HepG2 (cell line): ENCODE results near the gene PRKAR1A. TPM values are rescaled to one million over a fixed set of nuclear protein-coding genes. Genes with fewer than 3 reads are reported as not detected.

Experiments used
- ATRX ChIP-seq: sonication (generic); formaldehyde crosslinking; IDR thresholded peaks from 2 replicates; pipeline ENCODE4 v1.4.0; 2020; ENCODE audit warnings: missing genetic modification reagents, borderline replicate concordance
- ELF1 ChIP-seq: sonication (generic); formaldehyde crosslinking; IDR thresholded peaks from 2 replicates; pipeline ENCODE4 v1.4.0; 2020; ENCODE audit warnings: missing genetic modification reagents
- NCOA1 ChIP-seq: sonication (generic); formaldehyde crosslinking; IDR thresholded peaks from 2 replicates; pipeline ENCODE4 v1.9.0; 2021; ENCODE audit warnings: missing genetic modification reagents
- POLR2AphosphoS5 ChIP-seq: IDR thresholded peaks from 2 replicates; pipeline ENCODE4 v1.6.1; 2012; ENCODE audit warnings: low read depth, low read length
- PRMT3 ChIP-seq: sonication (generic); formaldehyde crosslinking; IDR thresholded peaks from 2 replicates; pipeline ENCODE4 v1.8.1; 2022; ENCODE audit warnings: low read depth, mild to moderate bottlenecking, moderate library complexity, missing genetic modification reagents, borderline replicate concordance
- RBM39 ChIP-seq: fragments of 200-400 bp; formaldehyde crosslinking; IDR thresholded peaks from one replicate; pipeline ENCODE4 v1.6.1; 2018; ENCODE audit warnings: antibody characterized with exemption, mild to moderate bottlenecking, low read depth, low read length; ENCODE audit not compliant: poor library complexity, severe bottlenecking
- SMAD1 ChIP-seq: sonication (generic); formaldehyde crosslinking; IDR thresholded peaks from 2 replicates; pipeline ENCODE4 v1.4.0; 2020; ENCODE audit warnings: missing genetic modification reagents, low read depth, mild to moderate bottlenecking, borderline replicate concordance
- SP2 ChIP-seq: sonication (generic); formaldehyde crosslinking; IDR thresholded peaks from 2 replicates; pipeline ENCODE4 v1.5.1; 2020; ENCODE audit warnings: mild to moderate bottlenecking, missing genetic modification reagents
- TGIF2 ChIP-seq: IDR thresholded peaks from 2 replicates; pipeline ENCODE4 v1.6.1; 2016; ENCODE audit warnings: control low read depth, missing compliant biosample characterization
- TOE1 ChIP-seq: sonication (generic); formaldehyde crosslinking; IDR thresholded peaks from 2 replicates; pipeline ENCODE4 v1.4.0; 2020; ENCODE audit warnings: mild to moderate bottlenecking, missing genetic modification reagents
- ZNF180 ChIP-seq: sonication (generic); formaldehyde crosslinking; IDR thresholded peaks from 2 replicates; pipeline ENCODE4 v1.4.0; 2020; ENCODE audit warnings: low read depth, missing genetic modification reagents, borderline replicate concordance
- ZNF432 ChIP-seq: sonication (generic); formaldehyde crosslinking; IDR thresholded peaks from 2 replicates; pipeline ENCODE4 v1.5.0; 2020; ENCODE audit warnings: missing genetic modification reagents, mild to moderate bottlenecking, borderline replicate concordance
- ZNF446 ChIP-seq: sonication (generic); formaldehyde crosslinking; IDR thresholded peaks from 2 replicates; pipeline ENCODE4 v1.5.0; 2020; ENCODE audit warnings: mild to moderate bottlenecking, missing genetic modification reagents
- ZNF562 ChIP-seq: sonication (generic); formaldehyde crosslinking; IDR thresholded peaks from 2 replicates; pipeline ENCODE4 v1.8.0; 2022; ENCODE audit warnings: missing genetic modification reagents, borderline replicate concordance
- ZNF674 ChIP-seq: sonication (generic); formaldehyde crosslinking; IDR thresholded peaks from 2 replicates; pipeline ENCODE4 v1.5.0; 2020; ENCODE audit warnings: low read depth, mild to moderate bottlenecking, missing genetic modification reagents
- ZNF839 ChIP-seq: sonication (generic); formaldehyde crosslinking; IDR thresholded peaks from 2 replicates; pipeline ENCODE4 v1.4.0; 2020; ENCODE audit warnings: missing genetic modification reagents, mild to moderate bottlenecking, borderline replicate concordance
- polyA plus RNA-seq, 8 experiments: library from polyadenylated mRNA; depleted of rRNA in 3 of 8; stranded (reverse) in 7 of 8; unstranded in 1 of 8; fragments of >200 nt; fragmentation: Illumina TruSeq in 4 of 8; extraction: Trizol in 4 of 8; gene quantifications; 2 replicates each; pipeline versions ENCODE4 v1.2.1 to v1.2.3, GENCODE V29; 2011 to 2016; ENCODE audit warnings: low read depth in 4 of 8, missing spikeins in 1 of 8, mixed read lengths in 1 of 8; ENCODE audit not compliant: insufficient read depth in 1 of 8
- total RNA-seq, 5 experiments: library from RNA; depleted of rRNA; stranded (reverse); fragments of >200 nt; fragmentation: Illumina TruSeq; extraction: Trizol; gene quantifications; 2 replicates each; pipeline ENCODE4 v1.2.3, GENCODE V29; 2016; ENCODE audit warnings: low read depth in 1 of 5
- TF ChIP-seq, protein P1 (sequence below): sonication (generic); formaldehyde crosslinking; IDR thresholded peaks from 2 replicates; pipeline ENCODE4 v1.4.0; 2020; ENCODE audit warnings: mild to moderate bottlenecking, missing genetic modification reagents
- TF ChIP-seq, protein P2 (sequence below), 2 experiments: fragments of 450-650 bp in 1 of 2; sonication (generic) in 1 of 2; formaldehyde crosslinking; IDR thresholded peaks; 2 replicates each; pipeline versions ENCODE4 v1.5.0 to v1.8.0; 2020 to 2022; ENCODE audit warnings: mild to moderate bottlenecking in 1 of 2, missing genetic modification reagents in 1 of 2
- TF ChIP-seq, protein P3 (sequence below): sonication (generic); formaldehyde crosslinking; IDR thresholded peaks from 2 replicates; pipeline ENCODE4 v1.5.0; 2020; ENCODE audit warnings: mild to moderate bottlenecking, missing genetic modification reagents
- TF ChIP-seq, protein P4 (sequence below): IDR thresholded peaks from 2 replicates; pipeline ENCODE4 v1.6.1; 2016; ENCODE audit warnings: missing biosample characterization, missing genetic modification reagents, low read depth
- TF ChIP-seq, protein P5 (sequence below): sonication (generic); formaldehyde crosslinking; IDR thresholded peaks from 2 replicates; pipeline ENCODE4 v1.8.0; 2022; ENCODE audit warnings: mild to moderate bottlenecking, missing genetic modification reagents; ENCODE audit not compliant: insufficient replicate concordance

PRKAR1A gene
- total and polyA plus RNA-seq, 2 of the 13 experiments (the other 11 are each of a cell fraction or from before 2014, with no cell fraction given), result 265 to 266 TPM

DNA sequence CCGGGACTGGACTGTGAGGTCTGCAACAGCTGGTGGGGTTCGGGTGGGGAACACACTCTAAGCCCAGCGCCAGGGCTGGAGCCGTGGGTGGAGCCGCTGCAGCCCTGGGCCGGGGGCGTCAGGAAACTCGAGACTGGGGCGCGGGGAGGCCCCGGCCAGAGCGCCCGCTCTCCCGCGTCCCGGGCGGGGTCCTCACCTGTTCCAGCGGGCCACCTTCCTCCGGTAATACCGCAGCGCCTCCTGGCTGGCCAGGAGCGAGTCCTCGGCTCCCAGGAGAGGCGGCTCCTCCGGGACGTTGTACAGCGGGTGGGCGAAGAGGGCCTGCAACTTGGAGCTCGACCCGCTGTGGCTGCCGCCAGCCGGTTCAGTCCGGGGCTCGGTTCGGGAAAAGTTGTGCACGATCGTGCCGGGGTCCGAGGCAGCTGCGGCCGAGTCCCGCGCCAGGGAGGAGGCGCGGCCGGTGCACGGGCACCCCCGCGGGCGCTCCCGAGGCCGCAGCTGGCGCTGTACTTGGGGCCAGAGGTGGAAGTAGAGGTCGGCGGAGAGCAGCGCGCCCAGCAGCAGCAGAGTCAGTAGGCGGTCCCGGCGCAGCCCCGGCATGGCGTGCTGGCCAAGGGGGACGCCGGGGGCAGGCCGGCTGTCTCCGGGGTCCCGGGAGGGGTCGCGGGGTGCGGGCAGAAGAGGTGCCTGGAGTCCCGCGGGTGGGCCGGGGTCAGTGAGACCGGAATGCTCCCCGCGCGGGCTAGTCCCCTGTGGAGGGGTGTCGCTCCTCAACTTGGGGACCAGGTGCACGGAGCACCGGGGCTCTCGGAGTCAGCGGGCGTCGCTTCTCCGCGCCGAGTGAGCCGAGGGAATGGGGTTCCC, 88.1 kb downstream of the PRKAR1A start (continued):
- peak; percentile 9; the same call in 1 of the 2 replicates for TF ChIP-seq ZNF446 (CRISPR knock-in tag)
- no peak for TF ChIP-seq TOE1 (CRISPR knock-in tag)
- TF ChIP-seq, protein P1, sequence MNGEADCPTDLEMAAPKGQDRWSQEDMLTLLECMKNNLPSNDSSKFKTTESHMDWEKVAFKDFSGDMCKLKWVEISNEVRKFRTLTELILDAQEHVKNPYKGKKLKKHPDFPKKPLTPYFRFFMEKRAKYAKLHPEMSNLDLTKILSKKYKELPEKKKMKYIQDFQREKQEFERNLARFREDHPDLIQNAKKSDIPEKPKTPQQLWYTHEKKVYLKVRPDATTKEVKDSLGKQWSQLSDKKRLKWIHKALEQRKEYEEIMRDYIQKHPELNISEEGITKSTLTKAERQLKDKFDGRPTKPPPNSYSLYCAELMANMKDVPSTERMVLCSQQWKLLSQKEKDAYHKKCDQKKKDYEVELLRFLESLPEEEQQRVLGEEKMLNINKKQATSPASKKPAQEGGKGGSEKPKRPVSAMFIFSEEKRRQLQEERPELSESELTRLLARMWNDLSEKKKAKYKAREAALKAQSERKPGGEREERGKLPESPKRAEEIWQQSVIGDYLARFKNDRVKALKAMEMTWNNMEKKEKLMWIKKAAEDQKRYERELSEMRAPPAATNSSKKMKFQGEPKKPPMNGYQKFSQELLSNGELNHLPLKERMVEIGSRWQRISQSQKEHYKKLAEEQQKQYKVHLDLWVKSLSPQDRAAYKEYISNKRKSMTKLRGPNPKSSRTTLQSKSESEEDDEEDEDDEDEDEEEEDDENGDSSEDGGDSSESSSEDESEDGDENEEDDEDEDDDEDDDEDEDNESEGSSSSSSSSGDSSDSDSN, result peak; percentile 99
- TF ChIP-seq SP2 (CRISPR knock-in tag), result no peak
- TF ChIP-seq ZNF562 (CRISPR knock-in tag), result no peak
- TF ChIP-seq POLR2AphosphoS5, result no peak
- no peak for TF ChIP-seq SMAD1
- TF ChIP-seq ZNF839, result 0 out of 2 replicates have a peak, but pooled peaks have one; percentile 31
- TF ChIP-seq ELF1 (CRISPR knock-in tag), result no peak
- TF ChIP-seq RBM39, result peak; percentile 37
- no peak for TF ChIP-seq ZNF674 (CRISPR knock-in tag)
- TF ChIP-seq, protein P2, sequence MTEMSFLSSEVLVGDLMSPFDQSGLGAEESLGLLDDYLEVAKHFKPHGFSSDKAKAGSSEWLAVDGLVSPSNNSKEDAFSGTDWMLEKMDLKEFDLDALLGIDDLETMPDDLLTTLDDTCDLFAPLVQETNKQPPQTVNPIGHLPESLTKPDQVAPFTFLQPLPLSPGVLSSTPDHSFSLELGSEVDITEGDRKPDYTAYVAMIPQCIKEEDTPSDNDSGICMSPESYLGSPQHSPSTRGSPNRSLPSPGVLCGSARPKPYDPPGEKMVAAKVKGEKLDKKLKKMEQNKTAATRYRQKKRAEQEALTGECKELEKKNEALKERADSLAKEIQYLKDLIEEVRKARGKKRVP (CRISPR knock-in tag; IDR thresholded peaks at IDR 0.05), result no peak; a peak in 1 of 4 replicates
- no peak; the same call in 1 of the 2 replicates for TF ChIP-seq TGIF2 (CRISPR knock-in tag)
- no peak for TF ChIP-seq ZNF432 (CRISPR knock-in tag)
- no peak for TF ChIP-seq PRMT3 (CRISPR knock-in tag)
- TF ChIP-seq ZNF180 (CRISPR knock-in tag), result no peak
- TF ChIP-seq, protein P3, sequence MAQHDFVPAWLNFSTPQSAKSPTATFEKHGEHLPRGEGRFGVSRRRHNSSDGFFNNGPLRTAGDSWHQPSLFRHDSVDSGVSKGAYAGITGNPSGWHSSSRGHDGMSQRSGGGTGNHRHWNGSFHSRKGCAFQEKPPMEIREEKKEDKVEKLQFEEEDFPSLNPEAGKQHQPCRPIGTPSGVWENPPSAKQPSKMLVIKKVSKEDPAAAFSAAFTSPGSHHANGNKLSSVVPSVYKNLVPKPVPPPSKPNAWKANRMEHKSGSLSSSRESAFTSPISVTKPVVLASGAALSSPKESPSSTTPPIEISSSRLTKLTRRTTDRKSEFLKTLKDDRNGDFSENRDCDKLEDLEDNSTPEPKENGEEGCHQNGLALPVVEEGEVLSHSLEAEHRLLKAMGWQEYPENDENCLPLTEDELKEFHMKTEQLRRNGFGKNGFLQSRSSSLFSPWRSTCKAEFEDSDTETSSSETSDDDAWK (CRISPR knock-in tag), result no peak
- TF ChIP-seq ATRX (CRISPR knock-in tag), result no peak
- TF ChIP-seq, protein P4, sequence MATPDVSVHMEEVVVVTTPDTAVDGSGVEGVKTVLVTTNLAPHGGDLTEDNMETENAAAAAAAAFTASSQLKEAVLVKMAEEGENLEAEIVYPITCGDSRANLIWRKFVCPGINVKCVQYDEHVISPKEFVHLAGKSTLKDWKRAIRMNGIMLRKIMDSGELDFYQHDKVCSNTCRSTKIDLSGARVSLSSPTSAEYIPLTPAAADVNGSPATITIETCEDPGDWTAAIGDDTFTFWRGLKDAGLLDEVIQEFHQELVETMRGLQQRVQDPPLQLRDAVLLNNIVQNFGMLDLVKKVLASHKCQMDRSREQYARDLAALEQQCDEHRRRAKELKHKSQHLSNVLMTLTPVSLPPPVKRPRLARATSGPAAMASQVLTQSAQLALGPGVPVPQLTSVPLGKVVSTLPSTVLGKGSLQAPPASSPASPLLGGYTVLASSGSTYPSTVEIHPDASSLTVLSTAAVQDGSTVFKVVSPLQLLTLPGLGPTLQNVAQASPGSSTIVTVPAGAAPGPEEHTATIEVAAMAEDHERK (CRISPR knock-in tag), result no peak
- TF ChIP-seq NCOA1 (CRISPR knock-in tag), result 0 out of 2 replicates have a peak, but pooled peaks have one; percentile 9
- TF ChIP-seq, protein P5, sequence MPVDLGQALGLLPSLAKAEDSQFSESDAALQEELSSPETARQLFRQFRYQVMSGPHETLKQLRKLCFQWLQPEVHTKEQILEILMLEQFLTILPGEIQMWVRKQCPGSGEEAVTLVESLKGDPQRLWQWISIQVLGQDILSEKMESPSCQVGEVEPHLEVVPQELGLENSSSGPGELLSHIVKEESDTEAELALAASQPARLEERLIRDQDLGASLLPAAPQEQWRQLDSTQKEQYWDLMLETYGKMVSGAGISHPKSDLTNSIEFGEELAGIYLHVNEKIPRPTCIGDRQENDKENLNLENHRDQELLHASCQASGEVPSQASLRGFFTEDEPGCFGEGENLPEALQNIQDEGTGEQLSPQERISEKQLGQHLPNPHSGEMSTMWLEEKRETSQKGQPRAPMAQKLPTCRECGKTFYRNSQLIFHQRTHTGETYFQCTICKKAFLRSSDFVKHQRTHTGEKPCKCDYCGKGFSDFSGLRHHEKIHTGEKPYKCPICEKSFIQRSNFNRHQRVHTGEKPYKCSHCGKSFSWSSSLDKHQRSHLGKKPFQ, result no peak
